Gastrocnemius medialis (tissue), 4 donors: ENCODE results near the gene PAQR5. TPM values are rescaled to one million over a fixed set of nuclear protein-coding genes. Genes with fewer than 3 reads are reported as not detected.

Experiments
- ATAC-seq, 2 donors: fragments of 150-250 bp; one replicate each; pipeline ENCODE4 v1.9.1; 2016
- DNase-seq, 2 donors: peaks; one replicate each; pipeline ENCODE4 v3.0.0-alpha.2; 2019
- H3K27ac ChIP-seq, 4 donors: fragments of 200-600 bp; sonication (generic); 1 replicate in 1 of 4; 2 replicates in 3 of 4; pipeline ENCODE4 v1.5.1; 2016 to 2018; ENCODE audit warnings: mild to moderate bottlenecking in 2 of 4, moderate library complexity in 1 of 4
- H3K27me3 ChIP-seq, 3 donors: fragments of 200-600 bp; sonication (generic) in 2 of 3; 1 replicate in 1 of 3; 2 replicates in 2 of 3; pipeline versions ENCODE4 v1.5.1 to v1.6.0; 2016 to 2019; ENCODE audit warnings: mild to moderate bottlenecking in 1 of 3, moderate library complexity in 1 of 3
- H3K36me3 ChIP-seq, 2 donors: fragments of 200-600 bp; sonication (generic) in 1 of 2; one replicate each; pipeline ENCODE4 v1.5.1; 2017 to 2018
- H3K4me1 ChIP-seq, 2 donors: fragments of 200-600 bp; sonication (generic) in 1 of 2; one replicate each; pipeline ENCODE4 v1.5.1; 2016 to 2017; ENCODE audit warnings: mild to moderate bottlenecking in 2 of 2
- H3K4me3 ChIP-seq, 4 donors: fragments of 200-600 bp; sonication (generic) in 3 of 4; 1 replicate in 1 of 4; 2 replicates in 3 of 4; pipeline ENCODE4 v1.5.1; 2016 to 2019; ENCODE audit warnings: mild to moderate bottlenecking in 2 of 4
- H3K9me3 ChIP-seq, 3 donors: fragments of 200-600 bp; sonication (generic) in 2 of 3; 1 replicate in 1 of 3; 2 replicates in 2 of 3; pipeline ENCODE4 v1.5.1; 2016 to 2019
- POLR2A ChIP-seq, 2 donors: fragments of 450-650 bp; IDR thresholded peaks; one replicate each; pipeline ENCODE4 v1.6.1; 2017; ENCODE audit warnings: antibody characterized with exemption in 2 of 2, mild to moderate bottlenecking in 2 of 2, moderate library complexity in 2 of 2
- in situ Hi-C, 4 donors: fragments of 200-750 bp; cut with MboI; loops; one replicate each; pipeline versions ENCODE4 v1.15.0 to v1.8.0; 2017; ENCODE audit warnings: low sequenced_read_pairs in 4 of 4
- intact Hi-C: fragments of 100-400 bp; cut with DNase I; formaldehyde crosslinking; loops from one replicate; pipeline ENCODE4 v1.15.1; 2023; ENCODE audit warnings: low total_unique reads
- total RNA-seq, 4 donors: library from RNA; depleted of rRNA; stranded (reverse); fragments of >200 nt; gene quantifications; one replicate each; pipeline versions ENCODE4 v1.1.0 to v1.2.3, GENCODE V29; 2016
- TF ChIP-seq, protein P1 (sequence below), 5 experiments: fragments of 450-650 bp in 3 of 5; fragments of 200-600 bp in 2 of 5; sonication (generic) in 2 of 5; IDR thresholded peaks in 4 of 5; conservative IDR thresholded peaks in 1 of 5; 1 replicate in 4 of 5; 2 replicates in 1 of 5; pipeline ENCODE4 v1.5.1; 2016 to 2019; ENCODE audit warnings: antibody characterized with exemption in 5 of 5, mild to moderate bottlenecking in 3 of 5, moderate library complexity in 3 of 5

Gene PAQR5
- total RNA-seq, 4 donors from 2014 or later: 0.07 to 0.10 (median 0.10) TPM; not detected in 1

DNA sequence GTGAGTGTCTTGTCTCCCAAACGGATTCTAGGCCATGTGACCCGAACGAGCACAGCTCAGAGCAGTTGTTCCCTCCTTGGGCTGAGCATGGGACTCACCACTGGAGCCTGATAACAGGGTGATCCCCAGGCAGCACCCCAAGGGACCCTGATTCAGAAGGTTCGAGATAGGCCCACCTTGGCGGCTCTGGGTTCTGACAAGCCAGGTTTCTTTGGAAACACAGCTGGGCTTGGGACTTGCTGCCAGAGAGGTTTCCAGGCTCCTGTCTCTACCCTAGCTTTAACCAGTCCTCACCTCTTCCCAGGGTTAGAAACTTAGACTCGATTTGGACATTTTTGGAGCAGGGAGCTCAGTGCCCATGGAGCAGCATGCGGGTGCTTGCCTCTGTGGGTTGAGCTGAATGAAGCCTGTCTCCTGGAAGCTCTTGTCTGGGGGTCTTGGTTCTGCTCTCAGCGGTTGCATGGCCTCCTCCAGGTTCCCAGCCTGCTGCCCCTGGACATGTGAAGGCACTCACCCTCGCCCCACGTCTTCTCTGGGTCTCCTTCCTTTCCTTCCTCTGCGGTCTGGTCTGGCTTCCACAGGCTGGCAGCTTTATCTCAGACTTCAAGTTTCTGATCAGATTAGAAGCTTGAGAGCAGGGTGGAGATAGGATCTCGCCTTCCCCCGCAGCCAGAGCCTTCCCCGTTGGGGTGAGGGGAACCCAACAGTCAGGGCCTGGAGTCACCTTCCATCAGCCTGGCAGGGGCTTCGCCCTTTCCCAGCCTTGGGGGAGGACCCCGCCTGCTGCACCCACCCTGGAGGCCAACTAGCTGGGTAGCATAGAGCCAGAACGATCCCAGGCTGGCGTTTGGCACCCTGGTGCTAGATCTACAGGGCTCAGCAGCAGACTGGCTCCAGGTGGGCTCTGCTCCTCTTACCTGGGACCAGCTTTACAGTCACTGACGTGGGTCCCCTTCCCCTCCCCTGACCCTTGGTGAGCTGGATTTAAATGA lies 21.0 kb downstream of the PAQR5 start:
- Histone ChIP-seq H3K9me3 (no peaks in the 10 kb centered on the region), H3K4me1 (no peaks in the 10 kb centered on the region), H3K27me3 (peaks cover 0 to 4% (median 0%) of the 10 kb centered on the region in 3 donors), H3K27ac (no peak overlapping the region), H3K36me3 (no peaks in the 10 kb centered on the region), H3K4me3 (no peak overlapping the region)
- no peak for TF ChIP-seq POLR2A (IDR thresholded peaks at IDR 0.05)
- TF ChIP-seq, protein P1, sequence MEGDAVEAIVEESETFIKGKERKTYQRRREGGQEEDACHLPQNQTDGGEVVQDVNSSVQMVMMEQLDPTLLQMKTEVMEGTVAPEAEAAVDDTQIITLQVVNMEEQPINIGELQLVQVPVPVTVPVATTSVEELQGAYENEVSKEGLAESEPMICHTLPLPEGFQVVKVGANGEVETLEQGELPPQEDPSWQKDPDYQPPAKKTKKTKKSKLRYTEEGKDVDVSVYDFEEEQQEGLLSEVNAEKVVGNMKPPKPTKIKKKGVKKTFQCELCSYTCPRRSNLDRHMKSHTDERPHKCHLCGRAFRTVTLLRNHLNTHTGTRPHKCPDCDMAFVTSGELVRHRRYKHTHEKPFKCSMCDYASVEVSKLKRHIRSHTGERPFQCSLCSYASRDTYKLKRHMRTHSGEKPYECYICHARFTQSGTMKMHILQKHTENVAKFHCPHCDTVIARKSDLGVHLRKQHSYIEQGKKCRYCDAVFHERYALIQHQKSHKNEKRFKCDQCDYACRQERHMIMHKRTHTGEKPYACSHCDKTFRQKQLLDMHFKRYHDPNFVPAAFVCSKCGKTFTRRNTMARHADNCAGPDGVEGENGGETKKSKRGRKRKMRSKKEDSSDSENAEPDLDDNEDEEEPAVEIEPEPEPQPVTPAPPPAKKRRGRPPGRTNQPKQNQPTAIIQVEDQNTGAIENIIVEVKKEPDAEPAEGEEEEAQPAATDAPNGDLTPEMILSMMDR (IDR thresholded peaks at IDR 0.05 in 4 of 5, conservative IDR thresholded peaks at IDR 0.05 in 1 of 5): no peak
- no peak for ATAC-seq
- in situ Hi-C loops: no loop called here
- no peak for DNase-seq
- intact Hi-C loops: no loop called here

DNA sequence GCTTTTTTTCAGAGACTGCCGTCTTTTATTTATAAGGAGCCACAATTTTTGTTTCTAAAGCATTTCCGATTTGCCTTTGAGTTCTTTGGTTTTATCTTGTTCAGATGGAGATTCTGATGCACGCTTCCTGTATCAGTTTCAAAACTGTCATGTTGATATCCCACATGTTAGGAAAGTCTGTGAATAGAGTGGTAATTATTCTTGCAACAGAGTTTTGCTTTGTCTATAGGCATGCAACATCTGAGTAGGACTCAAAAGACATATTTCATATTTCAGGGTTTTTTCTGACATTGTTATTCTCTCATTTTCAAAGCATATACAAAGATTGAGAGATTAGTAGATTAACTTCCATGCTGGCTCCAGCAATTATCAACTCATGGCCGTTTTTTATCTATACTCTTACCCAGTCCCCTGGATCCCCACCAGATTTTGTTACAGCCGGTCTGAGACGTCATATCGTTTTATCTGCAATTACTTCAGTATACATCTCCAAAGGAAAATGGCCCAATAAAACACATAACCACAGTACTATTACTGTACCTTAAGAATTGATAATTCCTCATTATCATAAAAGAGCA lies 22.4 kb downstream of the PAQR5 start:
- no peak overlapping the region for H3K27ac ChIP-seq
- no peak for TF ChIP-seq POLR2A (IDR thresholded peaks at IDR 0.05)
- TF ChIP-seq, protein P1 (IDR thresholded peaks at IDR 0.05 in 4 of 5, conservative IDR thresholded peaks at IDR 0.05 in 1 of 5): no peak
- peaks cover 0 to 6% (median 0%) of the 10 kb centered on the region in 3 donors for H3K27me3 ChIP-seq
- no peak overlapping the region for H3K4me3 ChIP-seq
- no peak for ATAC-seq
- no peaks in the 10 kb centered on the region for H3K36me3 ChIP-seq
- no peak for DNase-seq
- intact Hi-C loops: no loop called here
- H3K9me3 ChIP-seq: no peaks in the 10 kb centered on the region
- H3K4me1 ChIP-seq: no peaks in the 10 kb centered on the region
- in situ Hi-C loops: no loop called here

DNA sequence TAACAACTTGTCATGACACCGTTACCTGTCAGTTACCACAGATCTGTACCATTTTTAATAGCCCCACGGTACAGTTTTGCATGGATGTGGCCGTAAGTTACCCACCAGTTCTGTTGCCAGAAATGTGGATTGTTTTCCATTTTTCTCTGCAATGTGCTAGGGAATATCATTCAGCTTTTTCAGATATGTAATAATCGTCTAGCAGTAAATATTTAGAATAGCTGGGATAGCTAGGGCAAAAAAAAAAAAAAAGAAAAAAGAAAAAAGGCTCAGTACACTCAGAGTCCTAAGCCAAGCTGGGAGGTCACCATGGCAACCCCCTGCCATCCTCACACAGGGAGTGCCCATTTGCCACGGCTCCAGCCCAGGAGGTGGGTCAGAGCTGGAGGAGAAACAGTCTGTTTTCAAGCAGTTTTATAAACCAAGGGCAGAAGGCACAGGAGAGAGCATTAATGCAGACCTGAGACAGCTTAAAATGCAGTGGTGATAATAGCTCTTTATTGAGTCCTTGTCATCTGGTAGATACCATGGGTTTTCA lies 25.2 kb downstream of the PAQR5 start:
- Histone ChIP-seq H3K27ac (no peak overlapping the region), H3K4me3 (no peak overlapping the region), H3K9me3 (no peaks in the 10 kb centered on the region), H3K4me1 (no peaks in the 10 kb centered on the region), H3K27me3 (peaks cover 0 to 6% (median 0%) of the 10 kb centered on the region in 3 donors), H3K36me3 (no peaks in the 10 kb centered on the region)
- DNase-seq (no peak), ATAC-seq (no peak)
- intact Hi-C loops (no loop called here), in situ Hi-C loops (no loop called here)
- TF ChIP-seq, protein P1 (IDR thresholded peaks at IDR 0.05 in 4 of 5, conservative IDR thresholded peaks at IDR 0.05 in 1 of 5): no peak

DNA sequence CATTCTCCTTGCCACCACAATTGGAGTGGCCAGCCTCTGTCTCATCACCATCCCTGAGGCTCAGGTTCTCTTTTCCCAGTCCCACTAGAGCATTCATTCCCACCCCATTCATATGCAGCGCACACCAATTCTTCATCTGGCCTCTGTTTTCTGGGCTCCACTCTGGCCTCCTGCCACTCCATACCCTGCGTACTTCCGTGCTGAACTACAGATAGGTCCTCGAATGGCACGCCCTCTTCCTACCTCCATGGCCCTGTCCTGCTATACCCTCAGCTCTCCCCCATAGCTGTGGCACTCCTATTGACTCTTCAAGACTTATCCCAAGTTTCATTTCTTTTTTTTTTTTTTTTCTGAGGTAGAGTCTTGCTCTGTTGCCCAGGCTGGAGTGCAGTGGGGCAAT lies 25.9 kb downstream of the PAQR5 start:
- no peak for TF ChIP-seq POLR2A (IDR thresholded peaks at IDR 0.05)
- TF ChIP-seq, protein P1 (IDR thresholded peaks at IDR 0.05 in 4 of 5, conservative IDR thresholded peaks at IDR 0.05 in 1 of 5): no peak
- in situ Hi-C loops (no loop called here), intact Hi-C loops (no loop called here)
- Histone ChIP-seq H3K27ac (no peak overlapping the region), H3K9me3 (no peaks in the 10 kb centered on the region), H3K36me3 (no peaks in the 10 kb centered on the region), H3K4me1 (no peaks in the 10 kb centered on the region), H3K27me3 (peaks cover 0 to 6% (median 0%) of the 10 kb centered on the region in 3 donors), H3K4me3 (no peak overlapping the region)
- no peak for DNase-seq
- ATAC-seq: no peak
